Panc1 (cell line): Measurements from ENCODE around the gene TBCB. TPM values are rescaled to one million over a fixed set of nuclear protein-coding genes. Genes with fewer than 3 reads are reported as not detected.

ENCODE experiments used
- ATAC-seq: fragments of 200-7000 bp; cut with Tn5 transposase; 2 replicates; pipeline ENCODE4 v1.9.1; 2020; ENCODE audit warnings: mild to moderate bottlenecking, moderate library complexity
- BruUV-seq: library from RNA; stranded (reverse); fragments of 400-500 nt; replicated peaks from 2 replicates; lab custom pipeline; 2021; lab: Mats Ljungman, UMichigan
- CTCF ChIA-PET: fragments of 300-600 bp; sonication (Branson Sonifier 250); formaldehyde crosslinking; loops from one replicate; lab custom pipeline; 2022; ENCODE audit warnings: antibody characterized with exemption; lab: Charles Lee
- POLR2A ChIA-PET: fragments of 300-600 bp; sonication (Branson Sonifier 250); formaldehyde crosslinking; loops from one replicate; lab custom pipeline; 2022; ENCODE audit warnings: antibody characterized with exemption; lab: Charles Lee
- DNase-seq: peaks from one replicate; pipeline ENCODE4 v3.0.0-alpha.2; 2010; ENCODE audit warnings: low read depth, low spot score
- H3K27ac ChIP-seq: 2 replicates; pipeline ENCODE4 v1.5.1; 2011; ENCODE audit warnings: mild to moderate bottlenecking, low read length, inconsistent platforms
- H3K27me3 ChIP-seq: fragments of 200-500 bp; sonication (Bioruptor generic); 2 replicates; pipeline ENCODE4 v1.6.0; 2014; ENCODE audit warnings: low read length, inconsistent platforms; ENCODE audit not compliant: control insufficient read depth, insufficient read depth
- H3K36me3 ChIP-seq: fragments of 200-500 bp; sonication (Bioruptor generic); 2 replicates; pipeline ENCODE4 v1.5.1; 2014; ENCODE audit warnings: inconsistent platforms, mild to moderate bottlenecking, low read length, moderate library complexity; ENCODE audit not compliant: control insufficient read depth, insufficient read depth
- H3K4me1 ChIP-seq: 2 replicates; pipeline ENCODE4 v1.5.1; 2011; ENCODE audit warnings: inconsistent platforms, mild to moderate bottlenecking, low read length, moderate library complexity; ENCODE audit not compliant: control insufficient read depth, insufficient read depth
- H3K4me3 ChIP-seq, 2 experiments: 2 replicates each; pipeline ENCODE4 v1.5.1; 2011 to 2012; ENCODE audit warnings: low read depth in 2 of 2, low read length in 2 of 2, mild to moderate bottlenecking in 2 of 2, inconsistent platforms in 1 of 2, moderate library complexity in 1 of 2
- H3K9me3 ChIP-seq: fragments of 200-500 bp; sonication (Bioruptor generic); 2 replicates; pipeline ENCODE4 v1.5.1; 2014; ENCODE audit warnings: low read depth, mild to moderate bottlenecking, inconsistent platforms, low read length, moderate library complexity; ENCODE audit not compliant: control insufficient read depth, insufficient read depth
- CTCF ChIP-seq: fragments of 450-650 bp; IDR thresholded peaks from 2 replicates; pipeline ENCODE4 v1.5.1; 2017; ENCODE audit warnings: mild to moderate bottlenecking
- POLR2AphosphoS5 ChIP-seq: IDR thresholded peaks from 2 replicates; pipeline ENCODE4 v1.6.1; 2012; ENCODE audit warnings: mild to moderate bottlenecking, low read depth, low read length, moderate library complexity
- REST ChIP-seq, 2 experiments: IDR thresholded peaks; 2 replicates each; pipeline ENCODE4 v1.6.1; 2011 to 2012; ENCODE audit warnings: low read depth in 2 of 2, control low read depth in 1 of 2, low read length in 1 of 2, mild to moderate bottlenecking in 1 of 2, moderate library complexity in 1 of 2; ENCODE audit not compliant: insufficient read depth in 1 of 2
- SIN3A ChIP-seq: IDR thresholded peaks from 2 replicates; pipeline ENCODE4 v1.6.1; 2012; ENCODE audit warnings: low read depth, mild to moderate bottlenecking, low read length, moderate library complexity, borderline replicate concordance; ENCODE audit not compliant: insufficient read depth
- TCF7L2 ChIP-seq: IDR thresholded peaks from 2 replicates; pipeline ENCODE4 v1.6.1; 2011; ENCODE audit warnings: mild to moderate bottlenecking, low read depth, low read length, inconsistent platforms
- in situ Hi-C: cut with HindIII; loops from 2 replicates; pipeline ENCODE4 v1.10.0; 2016; ENCODE audit warnings: low sequenced_read_pairs, low pct_unique_long_range_greater_than_20kb
- intact Hi-C: fragments of 100-400 bp; cut with micrococcal nuclease; formaldehyde crosslinking; loops from one replicate; pipeline ENCODE4 v1.10.0; 2022; ENCODE audit not compliant: unreplicated experiment
- total RNA-seq: library from RNA; stranded (reverse); gene quantifications from one replicate; pipeline ENCODE4 v1.2.1, GENCODE V29; 2021; ENCODE audit not compliant: unreplicated experiment

Gene TBCB
- total RNA-seq, 1 experiment from 2014 or later = 496 TPM

GRCh38 chr19:36084231-36085009 is 30.8 kb upstream of the TBCB start:
- H3K4me1 ChIP-seq = no peaks in the 10 kb centered on the region
- no peaks in the 10 kb centered on the region; the same call in none of the 2 replicates for H3K36me3 ChIP-seq
- ChIA-PET POLR2A (no interaction called here), CTCF (no interaction called here)
- no peak for TF ChIP-seq CTCF
- TF ChIP-seq TCF7L2 = no peak
- TF ChIP-seq REST (IDR thresholded peaks at IDR 0.05; ENCODE audit: insufficient read depth in 1 of 2, low read depth in 2 of 2, low read length in 1 of 2) = no peak
- no peak for TF ChIP-seq POLR2AphosphoS5
- no peak for TF ChIP-seq SIN3A
- ATAC-seq = no peak
- no peak overlapping the region for H3K4me3 ChIP-seq
- H3K27ac ChIP-seq = no peak overlapping the region
- no peaks in the 10 kb centered on the region for H3K9me3 ChIP-seq
- in situ Hi-C loops (no loop called here), intact Hi-C loops (no loop called here)
- H3K27me3 ChIP-seq = no peaks in the 10 kb centered on the region
- no peak for DNase-seq
- BruUV-seq = no TSS peak

GRCh38 chr19:36086326-36086725 is 28.9 kb upstream of the TBCB start:
- Histone ChIP-seq H3K4me1 (no peaks in the 10 kb centered on the region), H3K9me3 (no peaks in the 10 kb centered on the region), H3K27me3 (no peaks in the 10 kb centered on the region), H3K36me3 (peaks cover 3% of the 10 kb centered on the region), H3K27ac (no peak overlapping the region), H3K4me3 (no peak overlapping the region)
- ChIA-PET CTCF (no interaction called here), POLR2A (no interaction called here)
- no peak for TF ChIP-seq REST (IDR thresholded peaks at IDR 0.05; ENCODE audit: insufficient read depth in 1 of 2, low read depth in 2 of 2, low read length in 1 of 2)
- no peak for TF ChIP-seq TCF7L2
- TF ChIP-seq POLR2AphosphoS5 = no peak
- TF ChIP-seq CTCF = no peak
- TF ChIP-seq SIN3A = no peak
- DNase-seq = no peak
- ATAC-seq = no peak
- intact Hi-C loops (no loop called here), in situ Hi-C loops (no loop called here)
- no TSS peak for BruUV-seq
